Gastroesophageal sphincter (tissue), 3 donors: Measurements from ENCODE around the gene HPCA.

Experiments used
- CTCF ChIP-seq, 4 experiments: fragments of 200-600 bp in 2 of 4; fragments of 450-650 bp in 2 of 4; sonication (generic) in 1 of 4; IDR thresholded peaks; one replicate each; pipeline ENCODE4 v1.5.1; 2017 to 2019; ENCODE audit warnings: antibody characterized with exemption in 4 of 4, mild to moderate bottlenecking in 2 of 4, moderate library complexity in 2 of 4
- POLR2AphosphoS5 ChIP-seq: sonication (generic); formaldehyde crosslinking; IDR thresholded peaks from one replicate; pipeline ENCODE4 v1.6.1; 2017; ENCODE audit warnings: antibody characterized with exemption

GRCh38 chr1:32868085-32868484, 18.2 kb upstream of the HPCA start:
- no peak for TF ChIP-seq POLR2AphosphoS5
- TF ChIP-seq CTCF (IDR thresholded peaks at IDR 0.05), result no peak
